Iris pigment epithelial cell (primary cell): Measurements from ENCODE around the gene MARCHF11.
A peak's percentile ranks its signal among the peaks of the same experiment; 100 is the strongest.

Source experiments
- DNase-seq: peaks from one replicate; pipeline ENCODE4 v3.0.0-alpha.2; 2011; ENCODE audit warnings: low read depth

The MARCHF11 gene

GRCh38 chr5:16179511-16179935 lies at the start of gene MARCHF11:
Gene MARCHF11, minus strand, starts transcription at chr5:16179791. Its CDS starts 216 bp downstream, at chr5:16179575.
- no peak for DNase-seq

- DNase-seq, result no peak
Measured at GRCh38 chr5:16225927-16226326, 46.3 kb upstream of the MARCHF11 start.

GRCh38 chr5:16192311-16192710 lies 12.7 kb upstream of the MARCHF11 start:
- no peak for DNase-seq

- DNase-seq, result no peak
Measured at GRCh38 chr5:16180789-16181082, 1.1 kb upstream of the MARCHF11 start.

- DNase-seq, result no peak
Measured at GRCh38 chr5:16179936-16180788, 571 bp upstream of the MARCHF11 start.

GRCh38 chr5:16178745-16179372 lies 732 bp downstream of the MARCHF11 start:
- DNase-seq, result peak; percentile 60

GRCh38 chr5:16169550-16169949 lies 10.0 kb downstream of the MARCHF11 start:
- no peak for DNase-seq

GRCh38 chr5:16160706-16161105 lies 18.9 kb downstream of the MARCHF11 start:
- DNase-seq, result peak; percentile 70

- no peak for DNase-seq
Measured at GRCh38 chr5:16159636-16160035, 20.0 kb downstream of the MARCHF11 start.

GRCh38 chr5:16156152-16156551 lies 23.4 kb downstream of the MARCHF11 start:
- DNase-seq, result no peak

GRCh38 chr5:16152601-16153568 lies 26.7 kb downstream of the MARCHF11 start:
- DNase-seq, result no peak

GRCh38 chr5:16149621-16150020 lies 30.0 kb downstream of the MARCHF11 start:
- DNase-seq, result no peak

GRCh38 chr5:16147179-16147900 lies 32.3 kb downstream of the MARCHF11 start:
- no peak for DNase-seq

- DNase-seq, result no peak
Measured at GRCh38 chr5:16144416-16144815, 35.2 kb downstream of the MARCHF11 start.

GRCh38 chr5:16143361-16144049 lies 36.1 kb downstream of the MARCHF11 start:
- DNase-seq, result no peak

- DNase-seq, result no peak
Measured at GRCh38 chr5:16140944-16141343, 38.6 kb downstream of the MARCHF11 start.

- no peak for DNase-seq
Measured at GRCh38 chr5:16140417-16140816, 39.2 kb downstream of the MARCHF11 start.

- DNase-seq, result no peak
Measured at GRCh38 chr5:16137177-16137576, 42.4 kb downstream of the MARCHF11 start.

GRCh38 chr5:16135506-16135905 lies 44.1 kb downstream of the MARCHF11 start:
- DNase-seq, result no peak

- DNase-seq, result no peak
Measured at GRCh38 chr5:16135003-16135402, 44.6 kb downstream of the MARCHF11 start.

GRCh38 chr5:16134204-16134603 lies 45.4 kb downstream of the MARCHF11 start:
- no peak for DNase-seq
